ENCODE results near the gene ZNF436. TPM values are rescaled to one million over a fixed set of nuclear protein-coding genes. Genes with fewer than 3 reads are reported as not detected.
"Not testable (repeated sequence)": the region's sequence is repeated elsewhere in the genome, so short reads cannot be mapped to it uniquely, and the experiment has no call there.

The ZNF436 gene
- total RNA-seq, 1 donor from 2014 or later, result 21.4 TPM

DNA sequence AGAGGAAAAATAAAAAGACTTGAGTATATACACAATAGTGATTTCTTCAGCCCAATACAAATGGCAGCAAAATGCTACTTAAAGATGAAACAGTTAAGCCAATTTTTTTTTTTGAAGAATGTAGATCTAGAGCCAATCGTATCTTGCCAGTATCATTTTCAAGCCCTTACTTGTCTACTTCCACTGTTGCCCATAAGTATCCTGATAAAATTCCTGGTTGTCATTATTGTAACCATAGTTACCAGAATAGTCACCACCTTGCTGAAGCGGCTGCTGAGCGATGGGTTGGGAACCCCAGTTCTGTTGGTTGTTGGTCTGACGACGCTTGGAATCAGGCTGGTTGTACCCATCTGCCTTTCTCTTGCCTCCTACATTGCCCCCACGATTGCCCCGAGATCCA lies 59.4 kb downstream of the ZNF436 start:
- not testable (repeated sequence) for DNase-seq (ENCODE audit: low spot score)

Other genes with a start within 250 kb of the ZNF436 start
- 13.0 TPM for gene LUZP1, start 201.0 kb downstream of the ZNF436 start, total RNA-seq (ENCODE audit: insufficient read depth, low replicate concordance)
- 1.4 TPM for gene HTR1D, start 152.3 kb downstream of the ZNF436 start, total RNA-seq (ENCODE audit: insufficient read depth, low replicate concordance)
- 85.7 TPM for gene HNRNPR, start 25.6 kb downstream of the ZNF436 start, total RNA-seq (ENCODE audit: insufficient read depth, low replicate concordance)
- gene TCEA3, start 54.9 kb upstream of the ZNF436 start, total RNA-seq (ENCODE audit: insufficient read depth, low replicate concordance), result 44.8 TPM
- gene ASAP3, start 114.3 kb upstream of the ZNF436 start, total RNA-seq (ENCODE audit: insufficient read depth, low replicate concordance), result 35.6 TPM
- 5.1 TPM for gene E2F2, start 161.4 kb upstream of the ZNF436 start, total RNA-seq (ENCODE audit: insufficient read depth, low replicate concordance)
- gene ID3, start 189.7 kb upstream of the ZNF436 start, total RNA-seq (ENCODE audit: insufficient read depth, low replicate concordance), result 151 TPM

Measured in umbilical cord (tissue), 2 donors.